H1 (cell line): ENCODE results near the gene MT1H.

ENCODE experiments used
- CREB1 ChIP-seq: IDR thresholded peaks from 2 replicates; pipeline ENCODE4 v1.6.1; 2012; ENCODE audit warnings: inconsistent platforms
- GABPA ChIP-seq: IDR thresholded peaks from 2 replicates; pipeline ENCODE4 v1.6.1; 2011; ENCODE audit warnings: mild to moderate bottlenecking, low read length, moderate library complexity, borderline replicate concordance; ENCODE audit not compliant: insufficient read depth
- POLR2A ChIP-seq, 2 experiments: IDR thresholded peaks; 1 replicate in 1 of 2; 2 replicates in 1 of 2; pipeline ENCODE4 v1.6.1; 2011; ENCODE audit warnings: low read depth in 2 of 2, low read length in 2 of 2, mild to moderate bottlenecking in 2 of 2; ENCODE audit errors: control extremely low read depth in 1 of 2

- TF ChIP-seq GABPA: no peak
- TF ChIP-seq CREB1: no peak
- TF ChIP-seq POLR2A (IDR thresholded peaks at IDR 0.05; ENCODE audit: control extremely low read depth in 1 of 2, low read depth in 2 of 2, low read length in 2 of 2): no peak
Observed at GRCh38 chr16:56631832-56632155, 37.8 kb upstream of the MT1H start.
